GM12878 (cell line): Measurements from ENCODE around the gene KIAA0825. TPM values are rescaled to one million over a fixed set of nuclear protein-coding genes. Genes with fewer than 3 reads are reported as not detected.

Experiments used
- ATAC-seq: fragments of 200-7000 bp; cut with Tn5 transposase; 3 replicates; pipeline ENCODE4 v1.9.1; 2020; ENCODE audit warnings: mild to moderate bottlenecking, moderate library complexity
- BruUV-seq: library from RNA; stranded (reverse); fragments of 400-500 nt; replicated peaks from 2 replicates; lab custom pipeline; 2021; lab: Mats Ljungman, UMichigan
- CTCF ChIA-PET: fragments of 300-600 bp; sonication (Branson Sonifier 250); formaldehyde crosslinking; extraction: SDS; loops from one replicate; lab custom pipeline; 2021; ENCODE audit warnings: inconsistent platforms; lab: Yijun Ruan, JAX
- POLR2A ChIA-PET: fragments of 350-600 bp; formaldehyde crosslinking; extraction: SDS; loops from one replicate; lab custom pipeline; 2021; ENCODE audit warnings: inconsistent platforms; lab: Charles Lee
- RAD21 ChIA-PET: fragments of 300-600 bp; sonication (Branson Sonifier 250); formaldehyde crosslinking; loops from one replicate; lab custom pipeline; 2023; ENCODE audit warnings: antibody characterized with exemption; ENCODE audit not compliant: unreplicated experiment; lab: Charles Lee
- SMC1A ChIA-PET: fragments of 300-600 bp; sonication (Branson Sonifier 250); formaldehyde crosslinking; loops from one replicate; lab custom pipeline; 2023; ENCODE audit not compliant: unreplicated experiment, uncharacterized antibody; lab: Charles Lee
- DNase-seq: peaks from one replicate; pipeline ENCODE4 v3.0.0-alpha.2; 2011; ENCODE audit warnings: low read depth, low spot score
- FAIRE-seq: peaks from 3 replicates; lab custom pipeline; 2011; peaks lifted over from hg19 to GRCh38; lab: Jason Lieb, UNC
- H2AFZ ChIP-seq: 2 replicates; pipeline ENCODE4 v1.6.0; 2011; ENCODE audit warnings: low read depth, low read length, control low read depth; ENCODE audit not compliant: control insufficient read depth
- H3K27ac ChIP-seq: 2 replicates; pipeline ENCODE4 v1.5.1; 2011; ENCODE audit warnings: control low read depth; ENCODE audit not compliant: control insufficient read depth, insufficient read depth
- H3K27me3 ChIP-seq, 2 experiments: replicated peaks in 1 of 2; 2 replicates each; pipeline versions ENCODE4 v1.6.0 to v1.6.1; 2011; ENCODE audit warnings: low read length in 1 of 2; ENCODE audit not compliant: control insufficient read depth in 2 of 2, insufficient read depth in 2 of 2
- H3K36me3 ChIP-seq, 2 experiments: 2 replicates each; pipeline ENCODE4 v1.5.1; 2011; ENCODE audit warnings: low read length in 1 of 2; ENCODE audit not compliant: control insufficient read depth in 2 of 2, insufficient read depth in 2 of 2
- H3K4me1 ChIP-seq: 2 replicates; pipeline ENCODE4 v1.6.1; 2011; ENCODE audit warnings: mild to moderate bottlenecking, low read length, moderate library complexity, mixed read lengths; ENCODE audit not compliant: control insufficient read depth, insufficient read depth
- H3K4me2 ChIP-seq: 2 replicates; pipeline ENCODE4 v1.6.0; 2011; ENCODE audit warnings: control low read depth; ENCODE audit not compliant: control insufficient read depth, insufficient read depth
- H3K4me3 ChIP-seq: fragments of 200-600 bp; sonication (generic); 2 replicates; pipeline ENCODE4 v1.5.1; 2016
- H3K79me2 ChIP-seq: 2 replicates; pipeline ENCODE4 v1.6.0; 2011; ENCODE audit warnings: low read length; ENCODE audit not compliant: control insufficient read depth, insufficient read depth
- H3K9ac ChIP-seq: 2 replicates; pipeline ENCODE4 v1.8.0; 2011; ENCODE audit warnings: low read length, control low read depth, mixed read lengths; ENCODE audit not compliant: control insufficient read depth, insufficient read depth
- H3K9me3 ChIP-seq: replicated peaks from 3 replicates; pipeline ENCODE4 v1.5.1; 2011; ENCODE audit warnings: mild to moderate bottlenecking, low read length; ENCODE audit not compliant: control insufficient read depth, insufficient read depth
- H4K20me1 ChIP-seq: 2 replicates; pipeline ENCODE4 v1.6.0; 2011; ENCODE audit not compliant: control insufficient read depth, insufficient read depth
- ASH2L ChIP-seq: fragments of 300-600, 200-600 bp; sonication (generic); IDR thresholded peaks from 2 replicates; pipeline ENCODE4 v1.6.1; 2017; ENCODE audit warnings: low read depth, mild to moderate bottlenecking, borderline replicate concordance
- BCL11A ChIP-seq: IDR thresholded peaks from 2 replicates; pipeline ENCODE4 v1.6.1; 2011; ENCODE audit warnings: low read depth, low read length
- E2F8 ChIP-seq: fragments of 450-650 bp; IDR thresholded peaks from 2 replicates; pipeline ENCODE4 v1.6.1; 2018; ENCODE audit warnings: mild to moderate bottlenecking, low read depth, moderate library complexity; ENCODE audit not compliant: partially characterized antibody
- EED ChIP-seq: sonication (generic); IDR thresholded peaks from 2 replicates; pipeline ENCODE4 v1.6.1; 2016; ENCODE audit warnings: antibody characterized with exemption, low read depth
- FOXK2 ChIP-seq: fragments of 450-650 bp; IDR thresholded peaks from 2 replicates; pipeline ENCODE4 v1.6.1; 2017; ENCODE audit warnings: mild to moderate bottlenecking, moderate library complexity
- RELA ChIP-seq: fragments of 450-650 bp; IDR thresholded peaks from 2 replicates; pipeline ENCODE4 v1.8.0; 2014; ENCODE audit warnings: borderline replicate concordance; ENCODE audit not compliant: partially characterized antibody
- SIN3A ChIP-seq: IDR thresholded peaks from 2 replicates; pipeline ENCODE4 v1.6.1; 2012; ENCODE audit warnings: low read depth, low read length, improper control_type of control experiment
- TARDBP ChIP-seq: IDR thresholded peaks from 2 replicates; pipeline ENCODE4 v1.6.1; 2016; ENCODE audit warnings: borderline replicate concordance
- TCF12 ChIP-seq: IDR thresholded peaks from 2 replicates; pipeline ENCODE4 v1.6.1; 2011; ENCODE audit warnings: low read depth, mild to moderate bottlenecking, low read length
- TCF3 ChIP-seq: IDR thresholded peaks from 2 replicates; pipeline ENCODE4 v1.6.1; 2012; ENCODE audit warnings: low read depth, mild to moderate bottlenecking, low read length, borderline replicate concordance; ENCODE audit not compliant: insufficient read depth
- TCF7 ChIP-seq: IDR thresholded peaks from 2 replicates; pipeline ENCODE4 v1.6.1; 2014; ENCODE audit warnings: antibody characterized with exemption, borderline replicate concordance
- WRNIP1 ChIP-seq: IDR thresholded peaks from 2 replicates; pipeline ENCODE4 v1.6.1; 2011; ENCODE audit warnings: low read depth, low read length, improper control_type of control experiment, borderline replicate concordance
- ZBED1 ChIP-seq: IDR thresholded peaks from 2 replicates; pipeline ENCODE4 v1.6.1; 2016; ENCODE audit warnings: borderline replicate concordance
- ZNF217 ChIP-seq: fragments of 450-650 bp; IDR thresholded peaks from 2 replicates; pipeline ENCODE4 v1.6.1; 2017; ENCODE audit warnings: antibody characterized with exemption, mild to moderate bottlenecking
- ZNF274 ChIP-seq: IDR thresholded peaks from one replicate; pipeline ENCODE4 v1.8.0; 2011; ENCODE audit not compliant: insufficient read length, insufficient read depth
- WGBS: methylation state at CpG from one replicate; pipeline ENCODE4 v1.1.6; 2016; ENCODE audit warnings: low lambda C conversion rate; ENCODE audit not compliant: insufficient replicate concordance, insufficient coverage; ENCODE audit errors: missing lambda C conversion rate; 5-methylcytosine and 5-hydroxymethylcytosine counted together
- in situ Hi-C: fragments of 300-500 bp; cut with MboI; formaldehyde crosslinking; loops from 9 replicates; pipeline ENCODE4 v1.14.3; 2018; ENCODE audit warnings: mixed read lengths
- intact Hi-C: fragments of 100-400 bp; cut with micrococcal nuclease; formaldehyde crosslinking; loops from one replicate; pipeline ENCODE4 v1.14.2; 2022; ENCODE audit not compliant: unreplicated experiment
- polyA plus RNA-seq, 11 experiments: library from polyadenylated mRNA; depleted of rRNA in 4 of 11; unstranded in 6 of 11; stranded (reverse) in 5 of 11; fragments of >200 nt; fragmentation: Nextera tagmentation in 4 of 11; fragmentation: Illumina TruSeq in 1 of 11; extraction: Ambion mirVana in 4 of 11; extraction: Trizol in 1 of 11; gene quantifications; 1 replicate in 1 of 11; 2 replicates in 10 of 11; pipeline versions ENCODE4 v1.2.1 to v1.2.3, GENCODE V29; 2011 to 2016; ENCODE audit warnings: inconsistent platforms in 2 of 11, missing spikeins in 2 of 11, low read depth in 1 of 11
- total RNA-seq, 4 experiments: library from RNA; depleted of rRNA in 3 of 4; stranded (reverse); fragments of >200 nt in 3 of 4; fragmentation: Illumina TruSeq in 1 of 4; extraction: Trizol in 1 of 4; gene quantifications; 2 replicates each; pipeline versions ENCODE4 v1.2.1 to v1.2.3, GENCODE V29; 2013 to 2021

Gene KIAA0825
- total and polyA plus RNA-seq, 10 of the 15 experiments (the other 5 are each of a cell fraction or from before 2014, with no cell fraction given) = 0.55 to 1.9 (median 1.5) TPM

GRCh38 chr5:94618029-94618492 lies 343 bp downstream of the KIAA0825 start:
- in situ Hi-C loops (loop anchor here (10.0 kb wide), 1 partner anchor 457 kb away; no protein-coding TSS in a partner anchor), intact Hi-C loops (loop anchor here (2.0 to 5.0 kb wide), 3 partner anchors 85 to 234 kb away; no protein-coding TSS in a partner anchor)
- SMC1A ChIA-PET = interaction anchor here (0.6 to 3.0 kb wide), 8 partner anchors 11 to 119 kb away, joined by 3 to 13 read pairs (median 4); no protein-coding TSS in a partner anchor
- H3K4me1 ChIP-seq = peaks cover 3% of the 10 kb centered on the region
- ATAC-seq (peak; percentile 38), FAIRE-seq (no peak), DNase-seq (no peak)
- H3K36me3 ChIP-seq = no peaks in the 10 kb centered on the region
- H4K20me1 ChIP-seq = no peaks in the 10 kb centered on the region
- peak overlapping the region; percentile 71 for H3K9ac ChIP-seq
- CTCF ChIA-PET = interaction anchor here (0.7 to 2.8 kb wide), 7 partner anchors 13 to 451 kb away, joined by 3 to 9 read pairs (median 3); no protein-coding TSS in a partner anchor
- peaks cover 33% of the 10 kb centered on the region for H3K79me2 ChIP-seq
- WGBS = under 1% methylated on average over 23 of the region's 23 CpGs
- TF ChIP-seq ZBED1 (no peak), ASH2L (peak; percentile 6), ZNF217 (no peak)
- RAD21 ChIA-PET = interaction anchor here (1.0 to 2.6 kb wide), 7 partner anchors 12 to 232 kb away, joined by 3 to 7 read pairs (median 4); no protein-coding TSS in a partner anchor
- H3K4me2 ChIP-seq = peak overlapping the region; percentile 61
- peak overlapping the region; percentile 45 for H3K27ac ChIP-seq
- BruUV-seq = TSS peak; percentile 80
- H3K27me3 ChIP-seq = no peaks in the 10 kb centered on the region
- H3K4me3 ChIP-seq = peak overlapping the region; percentile 79
- no peaks in the 10 kb centered on the region; the same call in 2 of the 3 replicates for H3K9me3 ChIP-seq
- H2AFZ ChIP-seq = peak overlapping the region; percentile 99
- POLR2A ChIA-PET = interaction anchor here (1.4 to 1.5 kb wide), 2 partner anchors 35 to 43 kb away, joined by 4 read pairs; no protein-coding TSS in a partner anchor

GRCh38 chr5:94615862-94616261 lies 2.5 kb downstream of the KIAA0825 start:
- Histone ChIP-seq H3K4me2 (no peak overlapping the region), H3K27me3 (no peaks in the 10 kb centered on the region), H2AFZ (no peak overlapping the region), H4K20me1 (no peaks in the 10 kb centered on the region), H3K4me1 (peaks cover 3% of the 10 kb centered on the region), H3K9me3 (no peaks in the 10 kb centered on the region; the same call in 2 of the 3 replicates), H3K79me2 (peaks cover 19% of the 10 kb centered on the region), H3K9ac (no peak overlapping the region), H3K36me3 (no peaks in the 10 kb centered on the region), H3K4me3 (no peak overlapping the region), H3K27ac (no peak overlapping the region)
- WGBS = 96% methylated on average over 3 of the region's 3 CpGs
- DNase-seq (no peak), FAIRE-seq (no peak), ATAC-seq (no peak)
- ChIA-PET POLR2A (interaction anchor here (1.1 kb wide), 1 partner anchor 14 kb away, joined by 3 read pairs; no protein-coding TSS in a partner anchor), CTCF (interaction anchor here (0.6 to 3.9 kb wide), 9 partner anchors 32 to 543 kb away, joined by 3 to 29 read pairs (median 5); no protein-coding TSS in a partner anchor), SMC1A (interaction anchor here (0.7 to 2.6 kb wide), 13 partner anchors 11 to 250 kb away, joined by 3 to 16 read pairs (median 4); no protein-coding TSS in a partner anchor), RAD21 (interaction anchor here (0.6 to 1.7 kb wide), 4 partner anchors 10 to 234 kb away, joined by 5 to 7 read pairs (median 6); no protein-coding TSS in a partner anchor)
- BruUV-seq = no TSS peak
- intact Hi-C loops = loop anchor here (5.0 kb wide), 1 partner anchor 236 kb away; no protein-coding TSS in a partner anchor
- in situ Hi-C loops = loop anchor here (10.0 kb wide), 1 partner anchor 459 kb away; no protein-coding TSS in a partner anchor
- TF ChIP-seq ZNF274 (no peak), WRNIP1 (no peak), E2F8 (no peak), EED (no peak), TCF7 (no peak), FOXK2 (no peak), TCF3 (no peak), SIN3A (no peak), TARDBP (no peak), BCL11A (no peak), RELA (no peak), TCF12 (no peak)
